Esophagus squamous epithelium (tissue), 5 donors: Measurements from ENCODE around the gene ZNF609. TPM values are rescaled to one million over a fixed set of nuclear protein-coding genes. Genes with fewer than 3 reads are reported as not detected.

Experiments
- DNase-seq: peaks from one replicate; lab custom pipeline; 2025; lab: John Stamatoyannopoulos, UW
- H3K27ac ChIP-seq, 4 donors: fragments of 200-600 bp; sonication (generic); one replicate each; pipeline ENCODE4 v1.5.1; 2016 to 2019; ENCODE audit warnings: mild to moderate bottlenecking in 1 of 4
- H3K27me3 ChIP-seq, 4 donors: fragments of 200-600 bp; sonication (generic); 1 replicate in 3 of 4; 2 replicates in 1 of 4; pipeline versions ENCODE4 v1.5.1 to v1.6.0; 2017 to 2021; ENCODE audit warnings: antibody characterized with exemption in 1 of 4
- H3K36me3 ChIP-seq, 3 donors: fragments of 200-600 bp; sonication (generic); one replicate each; pipeline ENCODE4 v1.5.1; 2016 to 2019
- H3K4me1 ChIP-seq, 3 donors: fragments of 200-600 bp; sonication (generic); one replicate each; pipeline ENCODE4 v1.5.1; 2017 to 2019
- H3K4me3 ChIP-seq, 4 donors: fragments of 200-600 bp; sonication (generic); 1 replicate in 3 of 4; 2 replicates in 1 of 4; pipeline ENCODE4 v1.5.1; 2016 to 2019; ENCODE audit warnings: mild to moderate bottlenecking in 2 of 4, moderate library complexity in 1 of 4
- H3K9me3 ChIP-seq, 3 donors: fragments of 200-600 bp; sonication (generic); one replicate each; pipeline ENCODE4 v1.5.1; 2016 to 2019
- POLR2A ChIP-seq, 4 donors: fragments of 450-650 bp; IDR thresholded peaks; one replicate each; pipeline ENCODE4 v1.6.1; 2017; ENCODE audit warnings: antibody characterized with exemption in 4 of 4, mild to moderate bottlenecking in 4 of 4, moderate library complexity in 3 of 4
- WGBS, 2 donors: methylation state at CpG; one replicate each; pipeline ENCODE4 v1.1.5; 2018; 5-methylcytosine and 5-hydroxymethylcytosine counted together
- intact Hi-C: fragments of 100-400 bp; cut with DNase I; formaldehyde crosslinking; loops from one replicate; pipeline ENCODE4 v1.15.0; 2022
- total RNA-seq, 4 donors: library from RNA; depleted of rRNA; stranded (reverse); fragments of >200 nt; gene quantifications; one replicate each; pipeline ENCODE4 v1.1.0, GENCODE V29; 2016
- TF ChIP-seq, protein P1 (sequence below), 6 experiments: fragments of 450-650 bp in 4 of 6; fragments of 200-600 bp in 2 of 6; sonication (generic) in 2 of 6; IDR thresholded peaks; one replicate each; pipeline ENCODE4 v1.5.1; 2016 to 2019; ENCODE audit warnings: antibody characterized with exemption in 6 of 6, mild to moderate bottlenecking in 4 of 6, moderate library complexity in 4 of 6
- donor health status: DM: yes; HTN: yes; CAD: no.

ZNF609 gene
- total RNA-seq, 4 donors from 2014 or later = 10.2 to 25.2 (median 13.8) TPM

GRCh38 chr15:64559243-64559642 lies 98.9 kb downstream of the ZNF609 start:
- no peak overlapping the region for H3K27ac ChIP-seq
- TF ChIP-seq, protein P1, sequence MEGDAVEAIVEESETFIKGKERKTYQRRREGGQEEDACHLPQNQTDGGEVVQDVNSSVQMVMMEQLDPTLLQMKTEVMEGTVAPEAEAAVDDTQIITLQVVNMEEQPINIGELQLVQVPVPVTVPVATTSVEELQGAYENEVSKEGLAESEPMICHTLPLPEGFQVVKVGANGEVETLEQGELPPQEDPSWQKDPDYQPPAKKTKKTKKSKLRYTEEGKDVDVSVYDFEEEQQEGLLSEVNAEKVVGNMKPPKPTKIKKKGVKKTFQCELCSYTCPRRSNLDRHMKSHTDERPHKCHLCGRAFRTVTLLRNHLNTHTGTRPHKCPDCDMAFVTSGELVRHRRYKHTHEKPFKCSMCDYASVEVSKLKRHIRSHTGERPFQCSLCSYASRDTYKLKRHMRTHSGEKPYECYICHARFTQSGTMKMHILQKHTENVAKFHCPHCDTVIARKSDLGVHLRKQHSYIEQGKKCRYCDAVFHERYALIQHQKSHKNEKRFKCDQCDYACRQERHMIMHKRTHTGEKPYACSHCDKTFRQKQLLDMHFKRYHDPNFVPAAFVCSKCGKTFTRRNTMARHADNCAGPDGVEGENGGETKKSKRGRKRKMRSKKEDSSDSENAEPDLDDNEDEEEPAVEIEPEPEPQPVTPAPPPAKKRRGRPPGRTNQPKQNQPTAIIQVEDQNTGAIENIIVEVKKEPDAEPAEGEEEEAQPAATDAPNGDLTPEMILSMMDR (IDR thresholded peaks at IDR 0.05) = no peak
- TF ChIP-seq POLR2A (IDR thresholded peaks at IDR 0.05) = no peak
- no peaks in the 10 kb centered on the region for H3K4me1 ChIP-seq
- H3K4me3 ChIP-seq = no peak overlapping the region
- no peaks in the 10 kb centered on the region for H3K9me3 ChIP-seq
- WGBS, 2 donors = 97 to 100% methylated on average over 2 of the region's 2 CpGs
- H3K27me3 ChIP-seq = no peaks in the 10 kb centered on the region
- intact Hi-C loops = no loop called here
- H3K36me3 ChIP-seq = no peaks in the 10 kb centered on the region
- DNase-seq = no peak

DNA sequence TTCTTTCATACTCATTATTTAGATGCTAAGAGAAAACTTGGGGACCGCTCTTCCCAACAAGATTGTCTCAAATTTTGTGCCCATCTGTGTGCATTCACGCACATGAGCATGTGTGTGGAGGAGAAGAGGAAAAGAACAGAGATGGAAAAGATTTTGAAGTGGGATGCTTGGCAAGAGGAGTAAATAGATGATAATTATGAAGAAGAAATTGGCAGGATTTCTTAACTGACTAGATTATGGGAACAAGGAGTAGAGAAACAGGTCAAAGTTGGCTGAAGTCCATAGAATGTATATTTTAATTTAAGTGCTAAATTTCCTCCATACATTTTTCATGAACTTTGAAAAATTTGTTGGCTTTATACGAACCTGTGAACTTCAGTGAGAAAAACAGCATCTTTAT lies 100.1 kb downstream of the ZNF609 start:
- intact Hi-C loops = no loop called here
- H3K4me1 ChIP-seq = no peaks in the 10 kb centered on the region
- no peaks in the 10 kb centered on the region for H3K36me3 ChIP-seq
- no peak for DNase-seq
- H3K27ac ChIP-seq = no peak overlapping the region
- no peaks in the 10 kb centered on the region for H3K9me3 ChIP-seq
- TF ChIP-seq, protein P1 (IDR thresholded peaks at IDR 0.05) = no peak
- TF ChIP-seq POLR2A (IDR thresholded peaks at IDR 0.05) = no peak
- no peak overlapping the region for H3K4me3 ChIP-seq
- no peaks in the 10 kb centered on the region for H3K27me3 ChIP-seq
- 89 to 97% methylated on average over 3 of the region's 3 CpGs for WGBS, 2 donors

GRCh38 chr15:64560998-64561397 lies 100.6 kb downstream of the ZNF609 start:
- WGBS, 2 donors = 64 to 73% methylated on average over 2 of the region's 2 CpGs
- no peak for TF ChIP-seq POLR2A (IDR thresholded peaks at IDR 0.05)
- TF ChIP-seq, protein P1 (IDR thresholded peaks at IDR 0.05) = no peak
- Histone ChIP-seq H3K27me3 (no peaks in the 10 kb centered on the region), H3K36me3 (no peaks in the 10 kb centered on the region), H3K9me3 (no peaks in the 10 kb centered on the region), H3K27ac (no peak overlapping the region), H3K4me1 (no peaks in the 10 kb centered on the region), H3K4me3 (no peak overlapping the region)
- intact Hi-C loops = no loop called here
- DNase-seq = no peak

DNA sequence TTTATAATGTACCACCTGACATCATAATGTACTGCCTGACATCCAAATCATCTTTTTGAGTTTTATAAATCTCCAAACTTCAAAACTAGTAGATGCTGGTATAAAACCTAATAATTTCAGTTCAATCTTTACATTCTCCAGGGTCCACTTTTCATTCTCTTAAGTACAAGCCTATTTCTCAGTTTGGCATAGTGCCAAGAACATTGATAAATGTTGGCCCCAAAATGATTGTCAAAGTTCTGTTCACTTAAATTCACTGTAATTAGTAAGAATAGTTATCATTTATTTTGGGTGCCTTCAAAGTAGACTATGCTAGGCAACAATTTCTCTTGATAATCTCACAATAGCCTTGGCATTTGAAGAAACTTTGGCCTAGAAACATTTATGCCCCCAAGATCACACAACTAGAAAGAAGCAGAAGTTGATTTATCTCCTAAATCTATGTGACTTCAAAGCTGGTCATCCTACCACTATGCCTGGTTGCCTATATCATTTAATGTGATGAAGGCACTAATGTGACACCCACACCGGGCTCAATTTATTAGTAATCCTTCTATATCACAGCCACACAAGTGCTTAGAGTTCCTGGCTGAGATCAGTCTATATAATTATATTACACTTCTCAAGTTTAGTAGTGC lies 101.7 kb downstream of the ZNF609 start:
- Histone ChIP-seq H3K27ac (no peak overlapping the region), H3K9me3 (no peaks in the 10 kb centered on the region), H3K36me3 (no peaks in the 10 kb centered on the region), H3K4me1 (peaks cover 0 to 8% (median 0%) of the 10 kb centered on the region in 3 donors), H3K27me3 (no peaks in the 10 kb centered on the region), H3K4me3 (no peak overlapping the region)
- WGBS, 2 donors = 94 to 95% methylated on average over 1 of the region's 1 CpG
- DNase-seq = no peak
- intact Hi-C loops = no loop called here
- TF ChIP-seq POLR2A (IDR thresholded peaks at IDR 0.05) = no peak
- TF ChIP-seq, protein P1 (IDR thresholded peaks at IDR 0.05) = no peak

DNA sequence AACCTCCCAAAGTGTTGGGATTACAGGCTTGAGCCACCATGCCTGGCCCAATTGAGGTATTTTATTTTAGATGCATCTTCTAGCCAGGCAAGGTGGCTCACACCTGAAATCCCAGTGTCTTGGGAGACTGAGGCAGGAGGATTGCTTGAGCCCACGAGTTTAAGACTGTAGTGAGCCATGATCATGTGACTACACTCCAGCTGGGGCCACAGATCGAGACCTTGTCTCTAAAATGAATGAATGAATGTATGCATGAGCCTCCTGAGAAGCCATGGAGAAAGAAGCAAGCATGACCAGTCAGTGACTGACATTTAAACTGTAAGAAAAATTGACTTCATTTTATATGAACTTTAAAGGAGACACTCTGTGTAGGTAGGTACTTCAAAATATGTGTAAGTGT lies 105.7 kb downstream of the ZNF609 start:
- Histone ChIP-seq H3K27me3 (no peaks in the 10 kb centered on the region), H3K27ac (no peak overlapping the region), H3K4me1 (peaks cover 0 to 10% (median 0%) of the 10 kb centered on the region in 3 donors), H3K4me3 (no peak overlapping the region), H3K36me3 (no peaks in the 10 kb centered on the region), H3K9me3 (no peaks in the 10 kb centered on the region)
- WGBS, 2 donors = 80 to 85% methylated on average over 2 of the region's 2 CpGs
- DNase-seq = no peak
- no peak for TF ChIP-seq POLR2A (IDR thresholded peaks at IDR 0.05)
- TF ChIP-seq, protein P1 (IDR thresholded peaks at IDR 0.05) = no peak
- intact Hi-C loops = no loop called here
